ENCODE measurements around the gene NACC2.

The NACC2 gene

GRCh38 chr9:136109351-136110081 is 14.4 kb upstream of the NACC2 start:
- peak overlapping the region; percentile 57; the same call in 1 of the 2 replicates for H2AFZ ChIP-seq (ENCODE audit: low read depth)

GRCh38 chr9:136108648-136109266 is 13.7 kb upstream of the NACC2 start:
- Histone ChIP-seq H3K27ac (no peak overlapping the region), H2AFZ (ENCODE audit: low read depth) (peak overlapping the region; percentile 57; the same call in 1 of the 2 replicates), H3K4me2 (peak overlapping the region; percentile 71; the same call in 1 of the 2 replicates), H3K27me3 (ENCODE audit: insufficient read depth, low read depth) (peaks cover 40% of the 10 kb centered on the region), H3K9ac (no peak overlapping the region), H3K4me1 (ENCODE audit: low read depth, poor library complexity, severe bottlenecking) (peaks cover 13% of the 10 kb centered on the region), H3K4me3 (IDR thresholded peaks at IDR 0.05; ENCODE audit: insufficient read depth, low read depth, low read length) (no peak overlapping the region), H3K79me2 (ENCODE audit: insufficient read depth, low read depth) (no peaks in the 10 kb centered on the region), H4K20me1 (ENCODE audit: insufficient read depth) (no peaks in the 10 kb centered on the region), H3K36me3 (ENCODE audit: insufficient read depth) (no peaks in the 10 kb centered on the region)
- no peak for TF ChIP-seq CTCF (conservative IDR thresholded peaks at IDR 0.05; ENCODE audit: low read depth, low read length)

More at GRCh38 chr9:136109351-136110081, 14.4 kb upstream of the NACC2 start:
- Histone ChIP-seq H3K4me2 (peak overlapping the region; percentile 71), H3K79me2 (ENCODE audit: insufficient read depth, low read depth) (no peaks in the 10 kb centered on the region), H3K9ac (no peak overlapping the region), H4K20me1 (ENCODE audit: insufficient read depth) (no peaks in the 10 kb centered on the region), H3K4me3 (IDR thresholded peaks at IDR 0.05; ENCODE audit: insufficient read depth, low read depth, low read length) (no peak overlapping the region), H3K27me3 (ENCODE audit: insufficient read depth, low read depth) (peaks cover 34% of the 10 kb centered on the region), H3K4me1 (ENCODE audit: low read depth, poor library complexity, severe bottlenecking) (peaks cover 13% of the 10 kb centered on the region), H3K27ac (no peak overlapping the region), H3K36me3 (ENCODE audit: insufficient read depth) (no peaks in the 10 kb centered on the region)
- TF ChIP-seq CTCF (conservative IDR thresholded peaks at IDR 0.05; ENCODE audit: low read depth, low read length): no peak

- peaks cover 46% of the 10 kb centered on the region for H3K27me3 ChIP-seq (ENCODE audit: insufficient read depth, low read depth)
- H3K27ac ChIP-seq: no peak overlapping the region
- no peak overlapping the region for H3K4me3 ChIP-seq (IDR thresholded peaks at IDR 0.05; ENCODE audit: insufficient read depth, low read depth, low read length)
- H3K9ac ChIP-seq: no peak overlapping the region
- no peak overlapping the region for H3K4me2 ChIP-seq
- no peak for TF ChIP-seq CTCF (conservative IDR thresholded peaks at IDR 0.05; ENCODE audit: low read depth, low read length)
- H2AFZ ChIP-seq (ENCODE audit: low read depth): no peak overlapping the region
- no peaks in the 10 kb centered on the region for H3K79me2 ChIP-seq (ENCODE audit: insufficient read depth, low read depth)
- H3K4me1 ChIP-seq (ENCODE audit: low read depth, poor library complexity, severe bottlenecking): peaks cover 13% of the 10 kb centered on the region
- H4K20me1 ChIP-seq (ENCODE audit: insufficient read depth): no peaks in the 10 kb centered on the region
- no peaks in the 10 kb centered on the region for H3K36me3 ChIP-seq (ENCODE audit: insufficient read depth)
Observed at GRCh38 chr9:136107953-136108647, 13.0 kb upstream of the NACC2 start.

GRCh38 chr9:136107155-136107952 is 12.3 kb upstream of the NACC2 start:
- Histone ChIP-seq H2AFZ (ENCODE audit: low read depth) (no peak overlapping the region), H3K4me2 (no peak overlapping the region), H3K4me3 (IDR thresholded peaks at IDR 0.05; ENCODE audit: insufficient read depth, low read depth, low read length) (no peak overlapping the region), H3K27ac (no peak overlapping the region), H3K9ac (no peak overlapping the region), H3K4me1 (ENCODE audit: low read depth, poor library complexity, severe bottlenecking) (peaks cover 13% of the 10 kb centered on the region), H3K36me3 (ENCODE audit: insufficient read depth) (no peaks in the 10 kb centered on the region), H3K79me2 (ENCODE audit: insufficient read depth, low read depth) (no peaks in the 10 kb centered on the region), H3K27me3 (ENCODE audit: insufficient read depth, low read depth) (peaks cover 50% of the 10 kb centered on the region), H4K20me1 (ENCODE audit: insufficient read depth) (no peaks in the 10 kb centered on the region)
- no peak for TF ChIP-seq CTCF (conservative IDR thresholded peaks at IDR 0.05; ENCODE audit: low read depth, low read length)

Measured in KMS-11 (cell line).